ENCODE measurements around the gene SEC24C. TPM values are rescaled to one million over a fixed set of nuclear protein-coding genes. Genes with fewer than 3 reads are reported as not detected.

SEC24C gene
- total and polyA plus RNA-seq, 4 donors = 45.7 to 73.7 (median 67.2) TPM

DNA sequence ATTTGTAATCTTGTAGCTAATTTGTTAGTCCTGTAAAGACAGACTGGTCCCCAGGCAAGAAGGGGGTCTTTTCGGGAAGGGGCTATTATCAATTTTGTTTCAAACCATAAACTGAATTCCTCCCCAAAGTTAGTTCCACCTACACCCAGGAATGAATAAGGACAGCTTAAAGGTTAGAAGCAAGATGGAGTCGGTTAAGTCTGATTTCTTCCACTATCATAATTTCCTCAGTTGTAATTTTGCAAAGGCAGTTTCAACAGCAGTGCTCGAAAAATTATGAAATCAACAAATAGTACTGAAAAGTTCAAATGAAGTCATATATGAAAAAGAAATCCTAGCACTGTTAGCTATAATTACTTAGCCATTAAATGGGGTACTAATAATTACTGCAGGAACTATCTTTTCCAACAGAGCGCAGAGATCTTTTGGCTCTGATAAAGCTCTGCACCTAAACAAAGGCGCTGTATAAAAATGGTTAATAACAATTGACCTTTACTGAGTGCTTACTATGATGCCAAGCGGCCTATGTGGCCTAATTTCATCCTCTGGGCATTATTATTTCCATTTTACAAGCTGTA is 756 bp upstream of the SEC24C start:
- Histone ChIP-seq H3K36me3 (ENCODE audit: control insufficient read depth, insufficient read depth, low read length) (peaks cover 30% of the 10 kb centered on the region), H3K27me3 (ENCODE audit: control insufficient read depth, insufficient read depth, low read length) (no peaks in the 10 kb centered on the region), H3K4me1 (ENCODE audit: control insufficient read depth, insufficient read depth, low read length) (peaks cover 9% of the 10 kb centered on the region), H3K27ac (ENCODE audit: low read depth, low read length) (peak overlapping the region; percentile 97), H3K4me3 (ENCODE audit: low read depth, low read length) (peak overlapping the region; percentile 90), H3K9me3 (ENCODE audit: control insufficient read depth, insufficient read depth, low read length) (no peaks in the 10 kb centered on the region)
- DNase-seq (ENCODE audit: low read depth in 4 of 6, low spot score in 6 of 6) = no peak
- WGBS (ENCODE audit: insufficient coverage) = 0% methylated on average over 2 of the region's 6 CpGs

DNA sequence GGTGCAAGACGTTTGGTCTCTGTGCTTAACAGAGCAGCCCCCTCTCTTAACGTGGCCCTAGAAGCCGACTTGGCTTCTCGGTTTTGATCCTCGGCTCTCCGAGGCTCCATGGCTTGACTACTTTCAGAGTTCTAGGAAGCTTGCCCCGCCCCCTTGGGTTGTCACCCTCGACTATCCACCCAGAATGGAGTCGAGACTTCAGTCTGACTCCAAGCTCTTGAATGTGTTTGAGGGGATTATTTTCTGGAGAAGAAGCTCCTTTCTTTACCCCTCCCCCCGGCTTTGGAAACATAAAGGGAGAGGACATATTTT is 448 bp downstream of the SEC24C start:
- no peaks in the 10 kb centered on the region for H3K27me3 ChIP-seq (ENCODE audit: control insufficient read depth, insufficient read depth, low read length)
- WGBS (ENCODE audit: insufficient coverage) = 0% methylated on average over 7 of the region's 10 CpGs
- H3K4me1 ChIP-seq (ENCODE audit: control insufficient read depth, insufficient read depth, low read length) = peaks cover 9% of the 10 kb centered on the region
- H3K36me3 ChIP-seq (ENCODE audit: control insufficient read depth, insufficient read depth, low read length) = peaks cover 37% of the 10 kb centered on the region
- peak overlapping the region; percentile 97 for H3K27ac ChIP-seq (ENCODE audit: low read depth, low read length)
- peak in 1 of 6 donors; percentile 15 for DNase-seq (ENCODE audit: low read depth in 4 of 6, low spot score in 6 of 6)
- H3K9me3 ChIP-seq (ENCODE audit: control insufficient read depth, insufficient read depth, low read length) = no peaks in the 10 kb centered on the region
- peak overlapping the region; percentile 90 for H3K4me3 ChIP-seq (ENCODE audit: low read depth, low read length)

DNA sequence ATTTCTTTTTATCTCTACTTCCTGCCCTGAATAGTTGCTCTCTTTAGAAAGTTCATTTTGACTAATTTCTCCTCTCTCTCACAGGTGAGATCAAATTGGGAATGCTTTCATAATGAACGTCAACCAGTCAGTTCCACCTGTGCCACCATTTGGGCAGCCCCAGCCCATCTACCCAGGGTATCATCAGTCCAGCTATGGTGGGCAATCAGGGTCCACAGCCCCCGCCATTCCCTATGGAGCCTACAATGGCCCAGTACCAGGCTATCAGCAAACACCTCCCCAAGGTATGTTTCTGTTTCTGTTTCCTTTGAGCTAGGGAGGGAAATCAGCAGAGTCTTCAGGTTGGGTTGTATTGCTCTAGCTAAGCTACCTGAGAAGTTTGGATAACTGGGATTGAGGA is 2.5 kb downstream of the SEC24C start:
- 100% methylated on average over 1 of the region's 2 CpGs for WGBS (ENCODE audit: insufficient coverage)

DNA sequence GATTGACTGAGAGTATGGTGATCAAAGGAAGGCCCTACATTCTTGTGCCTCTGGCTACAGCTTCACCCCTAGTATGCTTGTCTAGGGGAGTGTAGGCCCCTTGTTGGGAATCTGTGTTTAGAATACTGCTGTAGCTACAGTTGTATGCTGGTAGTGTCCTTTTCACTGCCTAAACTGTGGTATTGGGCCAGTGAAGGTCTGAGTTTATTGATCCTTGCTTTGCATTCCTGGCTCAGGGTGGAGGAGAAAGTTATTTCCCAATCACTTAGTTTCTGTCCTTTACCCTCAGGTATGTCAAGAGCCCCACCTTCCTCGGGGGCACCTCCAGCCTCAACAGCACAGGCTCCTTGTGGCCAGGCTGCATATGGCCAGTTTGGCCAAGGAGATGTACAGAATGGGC is 6.6 kb downstream of the SEC24C start:
- Histone ChIP-seq H3K9me3 (ENCODE audit: control insufficient read depth, insufficient read depth, low read length) (no peaks in the 10 kb centered on the region), H3K27ac (ENCODE audit: low read depth, low read length) (no peak overlapping the region), H3K4me1 (ENCODE audit: control insufficient read depth, insufficient read depth, low read length) (no peaks in the 10 kb centered on the region), H3K36me3 (ENCODE audit: control insufficient read depth, insufficient read depth, low read length) (peaks cover 68% of the 10 kb centered on the region), H3K27me3 (ENCODE audit: control insufficient read depth, insufficient read depth, low read length) (no peaks in the 10 kb centered on the region), H3K4me3 (ENCODE audit: low read depth, low read length) (no peak overlapping the region)
- no CpG with 5 or more reads among the region's 1 CpG for WGBS (ENCODE audit: insufficient coverage)
- no peak for DNase-seq (ENCODE audit: low read depth in 4 of 6, low spot score in 6 of 6)

More for the DNA sequence above, 2.5 kb downstream of the SEC24C start:
- Histone ChIP-seq H3K4me3 (ENCODE audit: low read depth, low read length) (no peak overlapping the region), H3K27ac (ENCODE audit: low read depth, low read length) (no peak overlapping the region), H3K27me3 (ENCODE audit: control insufficient read depth, insufficient read depth, low read length) (no peaks in the 10 kb centered on the region), H3K4me1 (ENCODE audit: control insufficient read depth, insufficient read depth, low read length) (peaks cover 9% of the 10 kb centered on the region), H3K9me3 (ENCODE audit: control insufficient read depth, insufficient read depth, low read length) (no peaks in the 10 kb centered on the region), H3K36me3 (ENCODE audit: control insufficient read depth, insufficient read depth, low read length) (peaks cover 37% of the 10 kb centered on the region)
- no peak for DNase-seq (ENCODE audit: low read depth in 4 of 6, low spot score in 6 of 6)

DNA sequence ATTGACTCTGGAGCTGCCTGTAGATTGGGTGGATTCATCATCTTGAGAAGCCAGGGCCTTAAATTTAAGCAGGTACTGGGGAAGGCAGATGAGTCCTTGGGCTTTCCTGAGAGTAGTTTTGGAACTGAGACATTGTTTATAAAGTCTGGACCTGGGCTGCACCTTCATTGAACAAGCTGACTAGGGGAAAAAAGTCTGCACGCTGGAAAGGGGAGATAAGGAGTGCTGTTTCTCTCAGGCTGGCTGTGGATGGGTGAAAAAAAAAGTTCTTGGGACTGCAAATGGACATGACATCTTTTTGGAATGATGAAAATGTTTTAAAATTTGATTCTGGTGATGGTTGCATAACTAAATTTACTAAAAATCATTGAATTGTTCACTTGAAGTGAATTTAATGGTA is 12.0 kb downstream of the SEC24C start:
- no peaks in the 10 kb centered on the region for H3K4me1 ChIP-seq (ENCODE audit: control insufficient read depth, insufficient read depth, low read length)
- H3K27me3 ChIP-seq (ENCODE audit: control insufficient read depth, insufficient read depth, low read length) = no peaks in the 10 kb centered on the region
- no peaks in the 10 kb centered on the region for H3K9me3 ChIP-seq (ENCODE audit: control insufficient read depth, insufficient read depth, low read length)
- H3K27ac ChIP-seq (ENCODE audit: low read depth, low read length) = no peak overlapping the region
- no peak for DNase-seq (ENCODE audit: low read depth in 4 of 6, low spot score in 6 of 6)
- no peak overlapping the region for H3K4me3 ChIP-seq (ENCODE audit: low read depth, low read length)
- H3K36me3 ChIP-seq (ENCODE audit: control insufficient read depth, insufficient read depth, low read length) = peaks cover 71% of the 10 kb centered on the region
- WGBS (ENCODE audit: insufficient coverage) = 88% methylated on average over 1 of the region's 1 CpG

DNA sequence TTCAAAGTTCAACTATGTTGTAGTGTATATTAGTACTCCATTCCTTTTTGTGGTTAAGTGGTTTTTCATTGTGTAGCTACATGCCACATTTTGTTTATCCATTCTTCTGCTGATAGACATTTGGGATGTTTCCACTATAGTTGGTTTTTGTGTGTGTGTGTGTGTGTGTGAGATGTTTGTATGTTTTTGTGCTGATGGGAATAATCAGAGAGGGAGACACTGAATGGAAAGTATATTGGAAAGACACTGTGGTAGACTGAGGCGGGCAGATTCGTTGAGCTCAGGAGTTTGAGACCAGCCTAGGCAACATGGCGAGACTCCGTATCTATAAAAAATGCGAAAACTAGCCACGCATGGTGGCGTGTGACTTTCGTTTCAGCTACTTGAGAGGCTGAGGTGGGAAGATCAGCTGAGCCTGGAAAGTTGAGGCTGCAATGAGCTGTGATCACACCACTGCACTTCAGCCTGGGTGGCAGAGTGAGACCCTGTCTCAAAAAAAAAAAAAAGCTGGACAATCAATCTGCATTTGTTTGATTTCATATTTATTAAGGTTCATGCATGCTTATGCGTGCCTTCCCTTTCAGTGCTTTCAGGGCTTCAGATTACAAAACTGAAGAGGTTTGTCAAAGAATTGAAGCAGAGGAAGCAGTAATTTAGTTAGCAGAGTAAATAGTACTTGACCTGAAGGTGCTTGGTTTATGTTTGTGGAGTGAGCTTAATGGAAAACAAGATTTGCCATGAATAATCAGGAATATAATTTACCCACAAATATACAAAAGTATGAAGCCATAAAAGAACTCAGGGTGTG is 14.7 kb downstream of the SEC24C start:
- no peaks in the 10 kb centered on the region for H3K4me1 ChIP-seq (ENCODE audit: control insufficient read depth, insufficient read depth, low read length)
- no peaks in the 10 kb centered on the region for H3K9me3 ChIP-seq (ENCODE audit: control insufficient read depth, insufficient read depth, low read length)
- H3K4me3 ChIP-seq (ENCODE audit: low read depth, low read length) = no peak overlapping the region
- 96% methylated on average over 9 of the region's 9 CpGs for WGBS (ENCODE audit: insufficient coverage)
- DNase-seq (ENCODE audit: low read depth in 4 of 6, low spot score in 6 of 6) = no peak
- H3K27me3 ChIP-seq (ENCODE audit: control insufficient read depth, insufficient read depth, low read length) = no peaks in the 10 kb centered on the region
- peaks cover 76% of the 10 kb centered on the region for H3K36me3 ChIP-seq (ENCODE audit: control insufficient read depth, insufficient read depth, low read length)
- H3K27ac ChIP-seq (ENCODE audit: low read depth, low read length) = no peak overlapping the region

DNA sequence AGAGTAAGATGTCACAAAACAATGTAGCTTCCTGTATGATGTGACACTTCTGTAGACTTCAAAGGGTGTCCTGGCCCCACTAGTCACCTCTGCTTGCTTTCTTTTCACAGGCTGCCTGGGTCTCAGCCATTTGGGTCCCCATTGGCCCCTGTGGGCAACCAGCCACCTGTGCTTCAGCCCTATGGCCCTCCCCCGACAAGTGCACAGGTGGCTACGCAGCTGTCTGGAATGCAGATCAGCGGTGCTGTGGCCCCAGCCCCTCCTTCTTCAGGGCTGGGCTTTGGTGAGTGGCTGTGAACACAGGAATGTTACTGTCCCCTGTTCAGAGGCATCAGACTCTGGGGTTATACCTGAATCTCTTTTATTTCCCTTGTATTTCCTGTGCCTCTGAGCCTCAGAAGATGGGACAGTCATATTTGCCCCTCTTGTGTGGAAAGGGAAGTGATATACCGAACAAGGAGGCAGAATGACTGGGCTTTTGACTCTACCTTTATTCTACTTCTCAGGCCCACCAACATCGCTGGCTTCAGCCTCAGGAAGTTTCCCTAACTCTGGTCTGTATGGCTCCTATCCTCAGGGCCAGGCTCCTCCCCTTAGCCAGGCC is 15.4 kb downstream of the SEC24C start:
- H3K4me1 ChIP-seq (ENCODE audit: control insufficient read depth, insufficient read depth, low read length) = no peaks in the 10 kb centered on the region
- no peak overlapping the region for H3K27ac ChIP-seq (ENCODE audit: low read depth, low read length)
- WGBS (ENCODE audit: insufficient coverage) = 90% methylated on average over 5 of the region's 5 CpGs

DNA sequence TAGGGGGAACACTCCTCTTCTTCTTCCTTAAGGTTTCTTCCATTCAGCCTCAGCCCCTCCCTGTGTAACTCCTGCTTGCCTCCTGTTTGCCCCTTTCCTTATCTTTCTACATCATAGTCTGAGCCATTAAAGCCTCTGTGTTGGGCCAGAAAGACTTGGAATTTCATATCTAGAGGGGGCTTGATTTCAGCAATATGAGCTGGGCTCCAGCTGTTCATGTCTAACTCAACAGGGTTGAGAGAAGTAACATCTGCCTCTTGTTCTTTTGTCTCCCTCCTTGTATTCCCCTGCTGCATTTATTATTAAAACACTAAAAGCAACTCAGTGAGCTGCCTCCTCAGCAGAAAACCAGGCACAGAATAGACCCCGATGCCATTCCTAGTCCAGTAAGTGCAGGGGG is 17.6 kb downstream of the SEC24C start:
- WGBS (ENCODE audit: insufficient coverage) = no CpG with 5 or more reads among the region's 1 CpG
- H3K4me3 ChIP-seq (ENCODE audit: low read depth, low read length) = no peak overlapping the region
- DNase-seq (ENCODE audit: low read depth in 4 of 6, low spot score in 6 of 6) = no peak
- H3K36me3 ChIP-seq (ENCODE audit: control insufficient read depth, insufficient read depth, low read length) = peaks cover 82% of the 10 kb centered on the region
- H3K27ac ChIP-seq (ENCODE audit: low read depth, low read length) = no peak overlapping the region
- H3K4me1 ChIP-seq (ENCODE audit: control insufficient read depth, insufficient read depth, low read length) = no peaks in the 10 kb centered on the region
- H3K27me3 ChIP-seq (ENCODE audit: control insufficient read depth, insufficient read depth, low read length) = no peaks in the 10 kb centered on the region
- H3K9me3 ChIP-seq (ENCODE audit: control insufficient read depth, insufficient read depth, low read length) = no peaks in the 10 kb centered on the region

More for the DNA sequence above, 15.4 kb downstream of the SEC24C start:
- Histone ChIP-seq H3K36me3 (ENCODE audit: control insufficient read depth, insufficient read depth, low read length) (peaks cover 78% of the 10 kb centered on the region), H3K4me3 (ENCODE audit: low read depth, low read length) (no peak overlapping the region), H3K27me3 (ENCODE audit: control insufficient read depth, insufficient read depth, low read length) (no peaks in the 10 kb centered on the region), H3K9me3 (ENCODE audit: control insufficient read depth, insufficient read depth, low read length) (no peaks in the 10 kb centered on the region)
- DNase-seq (ENCODE audit: low read depth in 4 of 6, low spot score in 6 of 6) = no peak

DNA sequence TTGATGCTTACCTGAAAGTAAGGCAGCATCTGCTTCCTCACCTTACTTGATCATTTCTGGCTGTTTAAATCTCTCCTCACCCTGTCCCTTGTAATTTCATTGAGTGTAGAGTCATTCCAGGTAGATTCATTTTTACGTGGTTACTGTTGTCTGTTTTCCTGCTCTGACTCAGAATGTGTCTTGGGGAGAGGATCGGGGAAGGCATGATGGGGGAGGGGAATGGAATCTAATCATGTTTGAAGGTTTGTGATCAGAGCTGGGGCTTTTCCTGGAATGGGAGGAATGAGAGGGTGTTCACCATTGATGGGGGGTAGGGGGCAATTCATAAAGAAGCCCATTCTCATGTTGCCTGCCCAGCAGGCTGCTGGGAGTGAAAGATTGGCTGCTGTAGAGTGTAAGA is 18.7 kb downstream of the SEC24C start:
- H3K4me1 ChIP-seq (ENCODE audit: control insufficient read depth, insufficient read depth, low read length) = no peaks in the 10 kb centered on the region
- no peaks in the 10 kb centered on the region for H3K27me3 ChIP-seq (ENCODE audit: control insufficient read depth, insufficient read depth, low read length)
- no peak overlapping the region for H3K4me3 ChIP-seq (ENCODE audit: low read depth, low read length)
- no peak for DNase-seq (ENCODE audit: low read depth in 4 of 6, low spot score in 6 of 6)
- H3K36me3 ChIP-seq (ENCODE audit: control insufficient read depth, insufficient read depth, low read length) = peaks cover 85% of the 10 kb centered on the region
- WGBS (ENCODE audit: insufficient coverage) = 96% methylated on average over 2 of the region's 2 CpGs
- H3K27ac ChIP-seq (ENCODE audit: low read depth, low read length) = no peak overlapping the region
- no peaks in the 10 kb centered on the region for H3K9me3 ChIP-seq (ENCODE audit: control insufficient read depth, insufficient read depth, low read length)

DNA sequence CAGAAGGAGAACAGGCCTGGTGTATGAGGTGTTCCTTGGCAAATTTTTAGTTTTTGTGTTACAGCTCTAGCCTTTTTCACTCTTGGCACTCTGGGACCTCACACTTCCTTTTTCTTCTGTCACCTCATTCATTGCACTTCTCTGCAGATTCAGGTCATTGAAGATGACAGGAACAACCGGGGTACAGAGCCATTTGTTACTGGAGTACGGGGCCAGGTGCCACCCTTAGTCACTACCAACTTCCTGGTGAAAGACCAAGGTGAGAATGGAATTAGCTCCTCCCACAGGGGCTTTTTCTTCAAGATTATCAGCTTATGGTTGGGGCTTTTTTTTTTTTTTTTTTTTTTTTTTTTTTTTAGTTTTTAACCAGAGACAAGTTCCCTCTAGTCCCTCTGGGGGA is 19.2 kb downstream of the SEC24C start:
- no peak overlapping the region for H3K4me3 ChIP-seq (ENCODE audit: low read depth, low read length)
- no peaks in the 10 kb centered on the region for H3K27me3 ChIP-seq (ENCODE audit: control insufficient read depth, insufficient read depth, low read length)
- no peak overlapping the region for H3K27ac ChIP-seq (ENCODE audit: low read depth, low read length)
- peaks cover 87% of the 10 kb centered on the region for H3K36me3 ChIP-seq (ENCODE audit: control insufficient read depth, insufficient read depth, low read length)
- DNase-seq (ENCODE audit: low read depth in 4 of 6, low spot score in 6 of 6) = no peak
- H3K4me1 ChIP-seq (ENCODE audit: control insufficient read depth, insufficient read depth, low read length) = no peaks in the 10 kb centered on the region
- no CpG with 5 or more reads among the region's 2 CpGs for WGBS (ENCODE audit: insufficient coverage)
- H3K9me3 ChIP-seq (ENCODE audit: control insufficient read depth, insufficient read depth, low read length) = no peaks in the 10 kb centered on the region

Measured in spinal cord (tissue), 10 donors.